Peyer's patch (tissue), 4 donors: ENCODE data around the gene CADM4. TPM values are rescaled to one million over a fixed set of nuclear protein-coding genes. Genes with fewer than 3 reads are reported as not detected.

Source experiments
- DNase-seq, 3 donors: peaks; one replicate each; pipeline ENCODE4 v3.0.0-alpha.2; 2017 to 2019
- H3K27ac ChIP-seq, 4 donors: fragments of 200-600 bp; sonication (generic); one replicate each; pipeline ENCODE4 v1.5.1; 2016 to 2019
- H3K27me3 ChIP-seq, 2 donors: fragments of 200-600 bp; sonication (generic); one replicate each; pipeline ENCODE4 v1.5.1; 2019
- H3K36me3 ChIP-seq, 3 donors: fragments of 200-600 bp; sonication (generic); one replicate each; pipeline ENCODE4 v1.5.1; 2016 to 2019
- H3K4me1 ChIP-seq, 4 donors: fragments of 200-600 bp; sonication (generic); one replicate each; pipeline ENCODE4 v1.5.1; 2016 to 2019
- H3K4me3 ChIP-seq, 4 donors: fragments of 200-600 bp; sonication (generic); 1 replicate in 3 of 4; 2 replicates in 1 of 4; pipeline ENCODE4 v1.5.1; 2016 to 2019; ENCODE audit warnings: mild to moderate bottlenecking in 1 of 4
- H3K9me3 ChIP-seq, 4 donors: fragments of 200-600 bp; sonication (generic); one replicate each; pipeline ENCODE4 v1.5.1; 2016 to 2019; ENCODE audit warnings: mild to moderate bottlenecking in 1 of 4
- POLR2A ChIP-seq, 2 donors: fragments of 450-650 bp; IDR thresholded peaks; one replicate each; pipeline ENCODE4 v1.5.1; 2017; ENCODE audit warnings: antibody characterized with exemption in 2 of 2, mild to moderate bottlenecking in 2 of 2, moderate library complexity in 2 of 2
- total RNA-seq, 4 donors: library from RNA; depleted of rRNA; stranded (reverse); fragments of >200 nt; gene quantifications; one replicate each; pipeline ENCODE4 v1.1.0, GENCODE V29; 2016
- TF ChIP-seq, protein P1 (sequence below), 6 experiments: fragments of 450-650 bp in 4 of 6; fragments of 200-600 bp in 2 of 6; sonication (generic) in 1 of 6; IDR thresholded peaks; one replicate each; pipeline ENCODE4 v1.5.1; 2017 to 2019; ENCODE audit warnings: antibody characterized with exemption in 6 of 6, mild to moderate bottlenecking in 3 of 6, moderate library complexity in 1 of 6

Gene CADM4
- total RNA-seq, 4 donors from 2014 or later, result 0.80 to 1.4 TPM; not detected in 2

DNA sequence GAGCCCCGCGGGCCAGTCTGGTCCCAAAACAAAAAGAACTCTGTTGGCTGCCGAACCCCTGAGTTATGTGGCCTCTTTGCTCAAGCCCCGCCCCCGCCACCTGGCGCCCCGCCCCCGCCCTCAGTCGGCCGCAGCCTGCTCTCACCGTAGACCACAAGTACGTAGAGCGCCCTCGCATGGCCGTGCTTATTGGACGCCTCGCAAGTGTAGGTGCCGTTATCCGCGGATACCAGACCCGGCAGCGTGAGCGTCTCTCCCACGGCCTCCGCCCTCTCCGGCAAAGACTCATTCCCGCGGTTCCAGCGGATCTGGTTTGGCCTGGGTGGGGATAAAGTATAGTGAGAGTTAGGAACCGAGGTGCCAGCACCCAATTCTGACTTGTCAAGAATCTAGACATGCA lies 14.7 kb downstream of the CADM4 start:
- no peaks in the 10 kb centered on the region for H3K36me3 ChIP-seq
- H3K27ac ChIP-seq, result no peak overlapping the region
- H3K4me3 ChIP-seq, result no peak overlapping the region
- peaks cover 0 to 3% (median 0%) of the 10 kb centered on the region in 4 donors for H3K4me1 ChIP-seq
- peak; percentile 83 to 91 (median 85) for DNase-seq
- no peaks in the 10 kb centered on the region for H3K9me3 ChIP-seq
- TF ChIP-seq, protein P1, sequence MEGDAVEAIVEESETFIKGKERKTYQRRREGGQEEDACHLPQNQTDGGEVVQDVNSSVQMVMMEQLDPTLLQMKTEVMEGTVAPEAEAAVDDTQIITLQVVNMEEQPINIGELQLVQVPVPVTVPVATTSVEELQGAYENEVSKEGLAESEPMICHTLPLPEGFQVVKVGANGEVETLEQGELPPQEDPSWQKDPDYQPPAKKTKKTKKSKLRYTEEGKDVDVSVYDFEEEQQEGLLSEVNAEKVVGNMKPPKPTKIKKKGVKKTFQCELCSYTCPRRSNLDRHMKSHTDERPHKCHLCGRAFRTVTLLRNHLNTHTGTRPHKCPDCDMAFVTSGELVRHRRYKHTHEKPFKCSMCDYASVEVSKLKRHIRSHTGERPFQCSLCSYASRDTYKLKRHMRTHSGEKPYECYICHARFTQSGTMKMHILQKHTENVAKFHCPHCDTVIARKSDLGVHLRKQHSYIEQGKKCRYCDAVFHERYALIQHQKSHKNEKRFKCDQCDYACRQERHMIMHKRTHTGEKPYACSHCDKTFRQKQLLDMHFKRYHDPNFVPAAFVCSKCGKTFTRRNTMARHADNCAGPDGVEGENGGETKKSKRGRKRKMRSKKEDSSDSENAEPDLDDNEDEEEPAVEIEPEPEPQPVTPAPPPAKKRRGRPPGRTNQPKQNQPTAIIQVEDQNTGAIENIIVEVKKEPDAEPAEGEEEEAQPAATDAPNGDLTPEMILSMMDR (IDR thresholded peaks at IDR 0.05), result peak in 3 of 6 experiments; percentile 11 to 40 (median 23)
- no peak for TF ChIP-seq POLR2A (IDR thresholded peaks at IDR 0.05)
- H3K27me3 ChIP-seq, result no peaks in the 10 kb centered on the region

DNA sequence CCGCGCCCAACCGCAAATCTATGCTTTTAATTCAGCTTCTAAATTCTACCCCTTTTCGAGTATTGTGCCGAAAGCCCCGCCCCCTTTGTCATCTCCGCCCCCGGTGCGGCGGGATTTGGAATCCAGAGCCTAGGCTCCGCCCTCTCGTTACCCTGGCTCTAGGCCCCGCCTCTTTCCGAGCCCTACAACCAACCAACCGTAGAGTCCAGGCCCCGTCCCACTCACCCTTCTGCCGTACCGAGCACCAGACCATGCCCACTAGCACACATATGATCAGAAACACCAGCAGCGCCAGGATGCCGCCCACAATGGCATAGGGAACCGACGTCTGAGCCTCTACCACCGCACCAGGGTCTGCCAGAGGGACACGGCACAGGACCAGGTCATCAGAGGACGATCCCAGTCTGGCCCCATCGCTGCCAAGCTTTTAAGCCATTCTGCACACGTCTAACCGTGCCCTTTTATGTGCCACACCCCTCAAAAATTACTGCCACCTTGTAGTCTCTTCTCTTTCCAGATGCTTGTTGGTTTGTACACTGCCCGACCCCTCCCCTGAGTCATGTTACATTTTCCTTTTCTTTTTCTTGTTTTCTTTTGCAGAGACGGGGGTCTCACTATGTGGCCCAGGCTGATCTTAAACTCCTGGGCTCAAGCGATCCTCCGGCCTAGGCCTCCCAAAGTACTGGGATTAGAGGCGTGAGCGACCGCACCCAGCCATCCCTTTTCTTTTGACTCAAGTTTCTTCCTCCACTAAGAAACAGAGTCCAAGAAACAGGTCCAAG lies 15.6 kb downstream of the CADM4 start:
- Histone ChIP-seq H3K27me3 (no peaks in the 10 kb centered on the region), H3K9me3 (no peaks in the 10 kb centered on the region), H3K4me1 (peaks cover 0 to 3% (median 0%) of the 10 kb centered on the region in 4 donors), H3K27ac (no peak overlapping the region), H3K4me3 (no peak overlapping the region), H3K36me3 (no peaks in the 10 kb centered on the region)
- no peak for DNase-seq
- TF ChIP-seq POLR2A (IDR thresholded peaks at IDR 0.05), result no peak
- TF ChIP-seq, protein P1 (IDR thresholded peaks at IDR 0.05), result no peak

DNA sequence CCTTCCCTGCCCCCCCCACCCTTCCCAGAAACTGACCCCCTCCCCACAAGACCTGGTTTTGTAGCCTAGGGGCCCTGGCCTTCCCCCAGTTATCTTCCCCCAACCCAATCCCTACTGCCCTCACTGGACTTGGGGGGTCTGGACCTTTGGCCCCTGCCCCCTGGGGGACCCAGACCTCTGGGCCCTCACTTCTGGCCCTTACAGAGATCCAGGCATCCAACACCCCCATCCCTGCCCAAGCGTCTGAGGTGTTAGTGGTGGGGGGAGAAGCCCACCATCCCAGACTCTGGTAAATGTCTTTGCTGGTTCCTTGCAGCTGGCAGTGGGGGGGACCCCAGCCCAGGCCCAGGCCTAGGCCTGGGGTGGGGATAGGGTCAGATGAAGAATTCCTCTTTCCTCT lies 16.7 kb downstream of the CADM4 start:
- no peak for DNase-seq
- Histone ChIP-seq H3K36me3 (no peaks in the 10 kb centered on the region), H3K27me3 (no peaks in the 10 kb centered on the region), H3K27ac (no peak overlapping the region), H3K4me3 (no peak overlapping the region), H3K9me3 (no peaks in the 10 kb centered on the region), H3K4me1 (peaks cover 0 to 4% (median 2%) of the 10 kb centered on the region in 4 donors)
- TF ChIP-seq, protein P1 (IDR thresholded peaks at IDR 0.05), result no peak
- no peak for TF ChIP-seq POLR2A (IDR thresholded peaks at IDR 0.05)

DNA sequence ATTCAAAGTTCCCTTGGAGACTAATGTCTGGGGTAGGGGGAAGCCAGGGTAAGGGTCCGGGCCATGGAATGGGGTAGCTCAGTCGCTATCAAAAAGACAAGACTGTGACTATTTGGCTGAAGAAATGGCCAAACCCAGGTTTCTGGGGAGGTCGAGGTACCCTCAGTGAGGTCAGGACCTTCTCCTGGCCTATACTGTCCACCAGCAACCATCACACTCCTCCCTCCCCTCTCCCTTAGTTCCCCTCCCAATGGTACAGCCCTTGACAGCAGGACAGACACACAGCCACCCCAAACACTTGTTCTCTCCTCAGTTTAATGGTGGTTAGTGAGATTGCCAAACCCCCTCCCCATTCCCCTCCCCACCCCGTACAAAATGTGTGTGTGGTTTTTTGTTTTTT lies 17.6 kb downstream of the CADM4 start:
- Histone ChIP-seq H3K27me3 (no peaks in the 10 kb centered on the region), H3K9me3 (no peaks in the 10 kb centered on the region), H3K4me1 (peaks cover 0 to 4% (median 2%) of the 10 kb centered on the region in 4 donors), H3K4me3 (no peak overlapping the region), H3K27ac (no peak overlapping the region), H3K36me3 (no peaks in the 10 kb centered on the region)
- DNase-seq, result no peak
- TF ChIP-seq, protein P1 (IDR thresholded peaks at IDR 0.05), result no peak
- TF ChIP-seq POLR2A (IDR thresholded peaks at IDR 0.05), result no peak

DNA sequence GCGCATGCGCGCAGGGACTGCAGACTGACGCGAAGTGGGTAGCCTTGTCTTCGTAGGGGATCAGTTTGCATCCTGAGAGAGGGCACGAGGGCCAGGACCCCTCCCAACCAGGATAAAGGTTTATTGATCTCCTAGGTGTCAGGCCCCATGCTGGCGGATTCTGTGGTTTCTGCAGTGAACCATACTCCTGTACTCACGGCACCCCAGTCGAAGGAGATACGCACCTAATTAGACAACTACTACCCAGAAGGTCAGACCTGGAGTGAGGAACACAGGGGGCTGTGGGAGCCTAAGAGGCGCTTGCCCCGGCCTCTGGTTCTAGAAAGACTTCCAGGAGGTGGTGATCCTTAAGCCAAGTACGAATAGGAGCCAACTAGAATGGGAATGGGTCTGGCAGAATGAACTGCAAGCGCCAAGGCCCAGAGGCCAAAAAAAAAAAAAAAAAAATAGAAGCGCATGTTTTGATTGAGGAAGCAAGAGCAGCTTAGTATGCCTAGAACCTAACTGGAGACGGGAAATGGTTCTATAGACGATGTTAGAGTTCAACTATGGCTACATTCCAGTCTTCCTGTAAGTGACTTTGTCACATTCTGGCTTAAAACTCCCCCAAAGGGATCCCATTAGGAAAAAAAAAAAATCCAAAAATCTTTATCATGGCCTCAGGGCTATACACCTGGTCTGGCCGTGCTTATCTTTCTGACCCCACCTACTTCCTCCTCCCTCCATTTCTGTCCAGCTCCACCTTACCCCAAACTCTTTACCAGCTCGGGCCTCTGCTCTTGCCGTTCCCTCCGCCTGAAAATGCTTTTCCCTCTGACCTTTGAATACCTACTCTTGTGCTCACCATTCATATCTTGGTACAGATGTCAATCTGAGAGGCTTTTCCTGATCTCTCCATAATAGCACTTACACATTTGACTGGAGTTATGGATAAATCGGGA lies 19.3 kb downstream of the CADM4 start:
- Histone ChIP-seq H3K36me3 (no peaks in the 10 kb centered on the region), H3K4me1 (peaks cover 0 to 4% (median 2%) of the 10 kb centered on the region in 4 donors), H3K27me3 (no peaks in the 10 kb centered on the region), H3K4me3 (peak overlapping the region; percentile 74 to 94 (median 82)), H3K27ac (peak overlapping the region; percentile 84 to 95 (median 92)), H3K9me3 (no peaks in the 10 kb centered on the region)
- TF ChIP-seq, protein P1 (IDR thresholded peaks at IDR 0.05), result no peak
- no peak for TF ChIP-seq POLR2A (IDR thresholded peaks at IDR 0.05)
- no peak for DNase-seq
